Psoas muscle (tissue), 8 donors: Measurements from ENCODE around the gene HIVEP1. TPM values are rescaled to one million over a fixed set of nuclear protein-coding genes. Genes with fewer than 3 reads are reported as not detected.

Source experiments
- ATAC-seq, 4 donors: fragments of 200-7000 bp; cut with Tn5 transposase; one replicate each; pipeline ENCODE4 v1.9.1; 2020; ENCODE audit warnings: moderate library complexity in 3 of 4, mild to moderate bottlenecking in 2 of 4
- DNase-seq, 2 donors: peaks; one replicate each; pipeline ENCODE4 v3.0.0-alpha.2; 2020
- H3K27ac ChIP-seq: fragments of 200-600 bp; one replicate; pipeline ENCODE4 v1.8.0; 2022
- H3K27me3 ChIP-seq, 3 donors: fragments of 200-600 bp in 1 of 3; one replicate each; pipeline versions ENCODE4 v1.6.1 to v1.8.0; 2013 to 2022; ENCODE audit warnings: low read length in 2 of 3, mild to moderate bottlenecking in 2 of 3, moderate library complexity in 1 of 3; ENCODE audit not compliant: insufficient read depth in 3 of 3
- H3K36me3 ChIP-seq, 2 donors: fragments of 200-600 bp in 1 of 2; one replicate each; pipeline versions ENCODE4 v1.6.1 to v1.8.0; 2013 to 2022; ENCODE audit warnings: low read depth in 1 of 2, mild to moderate bottlenecking in 1 of 2, moderate library complexity in 1 of 2; ENCODE audit not compliant: insufficient read depth in 1 of 2
- H3K4me1 ChIP-seq: fragments of 200-600 bp; one replicate; pipeline ENCODE4 v1.8.0; 2022
- H3K4me3 ChIP-seq: fragments of 200-600 bp; one replicate; pipeline ENCODE4 v1.8.0; 2022; ENCODE audit warnings: mild to moderate bottlenecking
- H3K9me3 ChIP-seq: fragments of 200-600 bp; one replicate; pipeline ENCODE4 v1.8.0; 2022
- CTCF ChIP-seq: fragments of 200-600 bp; IDR thresholded peaks from one replicate; pipeline ENCODE4 v1.8.0; 2022; ENCODE audit warnings: antibody characterized with exemption
- WGBS, 3 donors: extraction: QIAGEN DNeasy Blood & Tissue Kit; methylation state at CpG; one replicate each; pipeline versions ENCODE4 v1.1.6 to v1.1.7; 2013; 5-methylcytosine and 5-hydroxymethylcytosine counted together
- intact Hi-C, 2 donors: fragments of 100-400 bp; cut with DNase I; formaldehyde crosslinking; loops; one replicate each; pipeline versions ENCODE4 v1.11.0 to v1.14.2; 2022
- polyA plus RNA-seq, 3 donors: library from polyadenylated mRNA; stranded (reverse); fragments of 200-250 nt; gene quantifications; one replicate each; pipeline ENCODE4 v1.2.3, GENCODE V29; 2013
- total RNA-seq, 4 donors: library from RNA; stranded (reverse); fragmentation: NEBNext Ultra II Directional in 2 of 4; extraction: Animal tissue kit (Norgen Biotek cat#: 25700) in 2 of 4; gene quantifications; one replicate each; pipeline versions ENCODE4 v1.2.1 to v1.2.4, GENCODE V29; 2021 to 2023
- donor health status: healthy with polysubstance abuse.
- donor health status: DM: no; HTN: no; CAD: no; lungs with moderate emphysema.
- donor health status: Bipolar disorder and iron deficiency.
- donor health status: healthy.
- donor health status: DM: yes; HTN: yes; CAD: no.
- donor health status: DM: no; HTN: no; CAD: no.
- donor health status: DM: no; HTN: no; CAD: no.
- donor health status: DM: yes; HTN: yes; CAD: no.

The HIVEP1 gene
- total and polyA plus RNA-seq, 7 donors, result 4.0 to 13.1 (median 6.7) TPM

- no peak for TF ChIP-seq CTCF
- intact Hi-C loops, result no loop called here
- H3K36me3 ChIP-seq, result no peaks in the 10 kb centered on the region
- no peak for DNase-seq
- H3K27ac ChIP-seq, result no peak overlapping the region
- no peaks in the 10 kb centered on the region for H3K27me3 ChIP-seq
- H3K4me1 ChIP-seq, result no peaks in the 10 kb centered on the region
- H3K4me3 ChIP-seq, result no peak overlapping the region
- WGBS, 3 donors, result 83 to 86% (median 84%) methylated on average over 2 of the region's 2 CpGs
- no peaks in the 10 kb centered on the region for H3K9me3 ChIP-seq
- ATAC-seq, result no peak
Observed at GRCh38 chr6:12083302-12083701, 71.2 kb downstream of the HIVEP1 start.

GRCh38 chr6:12083763-12084162, 71.7 kb downstream of the HIVEP1 start:
- intact Hi-C loops, result no loop called here
- TF ChIP-seq CTCF, result no peak
- Histone ChIP-seq H3K27me3 (no peaks in the 10 kb centered on the region), H3K4me1 (no peaks in the 10 kb centered on the region), H3K27ac (no peak overlapping the region), H3K4me3 (no peak overlapping the region), H3K36me3 (no peaks in the 10 kb centered on the region), H3K9me3 (no peaks in the 10 kb centered on the region)
- no peak for ATAC-seq
- no peak for DNase-seq

DNA sequence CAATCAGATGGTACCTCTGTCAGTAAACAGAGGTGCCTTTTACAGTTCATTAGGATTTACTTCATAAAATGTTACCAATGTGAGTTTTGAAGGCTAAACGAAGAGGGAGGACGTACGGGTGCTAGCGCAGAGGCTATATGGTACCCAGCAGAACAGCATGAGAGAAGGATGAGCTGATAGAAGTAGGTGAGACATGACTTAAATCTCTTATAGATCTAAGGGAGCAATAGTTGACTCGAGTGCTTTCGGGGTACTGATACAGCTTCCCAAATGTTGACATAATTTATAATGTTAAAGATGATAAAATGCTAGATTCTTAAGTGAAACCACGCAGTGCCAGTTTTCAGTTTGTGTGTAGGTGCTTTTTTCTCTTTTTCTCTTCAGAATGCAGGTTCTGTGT, 72.6 kb downstream of the HIVEP1 start:
- H3K9me3 ChIP-seq, result no peaks in the 10 kb centered on the region
- H3K4me1 ChIP-seq, result no peaks in the 10 kb centered on the region
- no peaks in the 10 kb centered on the region for H3K27me3 ChIP-seq
- 74 to 81% (median 76%) methylated on average over 7 of the region's 7 CpGs for WGBS, 3 donors
- ATAC-seq, result no peak
- no peak for TF ChIP-seq CTCF
- no peak overlapping the region for H3K27ac ChIP-seq
- no peak for DNase-seq
- no peak overlapping the region for H3K4me3 ChIP-seq
- intact Hi-C loops, result no loop called here
- H3K36me3 ChIP-seq, result no peaks in the 10 kb centered on the region

DNA sequence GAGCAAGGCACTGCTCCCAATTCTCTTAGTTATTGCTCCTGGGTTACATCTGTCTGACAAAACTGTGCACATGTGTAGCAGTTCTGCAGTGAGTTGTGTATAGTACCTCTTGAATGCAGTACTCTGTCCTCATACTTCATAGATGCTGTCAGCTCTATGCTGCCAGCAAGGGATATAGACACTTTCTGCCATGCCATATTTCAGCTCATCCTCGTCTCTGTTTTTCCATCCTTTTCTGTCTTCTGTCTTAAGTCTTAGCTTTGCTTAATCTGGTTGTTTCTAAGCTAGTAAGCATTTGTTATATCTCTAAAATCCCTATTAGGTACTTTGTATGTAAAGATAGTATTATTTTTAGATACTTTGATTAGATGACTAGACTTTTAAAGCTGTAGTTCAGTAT, 76.4 kb downstream of the HIVEP1 start:
- WGBS, 3 donors, result 74 to 94% (median 83%) methylated on average over 1 of the region's 1 CpG
- H3K4me1 ChIP-seq, result no peaks in the 10 kb centered on the region
- no peak for ATAC-seq
- H3K27ac ChIP-seq, result no peak overlapping the region
- TF ChIP-seq CTCF, result no peak
- no peak for DNase-seq
- intact Hi-C loops, result no loop called here
- no peak overlapping the region for H3K4me3 ChIP-seq
- no peaks in the 10 kb centered on the region for H3K9me3 ChIP-seq
- H3K27me3 ChIP-seq, result no peaks in the 10 kb centered on the region
- H3K36me3 ChIP-seq, result no peaks in the 10 kb centered on the region

DNA sequence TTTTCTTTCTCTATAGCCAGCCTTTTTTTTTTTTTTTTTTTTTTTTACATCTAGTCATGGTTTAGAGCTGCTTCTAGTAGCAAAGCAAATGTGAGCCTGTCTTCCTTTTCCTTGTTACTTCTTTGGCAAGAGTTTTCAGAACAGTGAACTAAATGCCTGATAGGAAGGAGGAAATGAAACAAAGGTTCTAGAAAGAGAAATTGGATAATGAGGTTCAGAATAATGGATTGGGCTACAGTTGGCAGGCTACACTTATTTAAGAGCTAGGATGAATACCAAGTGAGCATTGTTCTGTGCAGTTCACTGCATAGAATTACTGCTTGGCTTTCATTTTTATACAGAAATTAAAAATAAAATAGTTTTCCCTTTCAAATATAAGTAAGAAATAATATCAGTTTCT, 78.6 kb downstream of the HIVEP1 start:
- H3K9me3 ChIP-seq, result no peaks in the 10 kb centered on the region
- DNase-seq, result no peak
- intact Hi-C loops, result no loop called here
- no peak overlapping the region for H3K27ac ChIP-seq
- TF ChIP-seq CTCF, result no peak
- no peaks in the 10 kb centered on the region for H3K27me3 ChIP-seq
- H3K4me1 ChIP-seq, result no peaks in the 10 kb centered on the region
- ATAC-seq, result no peak
- H3K36me3 ChIP-seq, result no peaks in the 10 kb centered on the region
- H3K4me3 ChIP-seq, result no peak overlapping the region
